ENCODE results near the gene WDR48.

Gene WDR48

DNA sequence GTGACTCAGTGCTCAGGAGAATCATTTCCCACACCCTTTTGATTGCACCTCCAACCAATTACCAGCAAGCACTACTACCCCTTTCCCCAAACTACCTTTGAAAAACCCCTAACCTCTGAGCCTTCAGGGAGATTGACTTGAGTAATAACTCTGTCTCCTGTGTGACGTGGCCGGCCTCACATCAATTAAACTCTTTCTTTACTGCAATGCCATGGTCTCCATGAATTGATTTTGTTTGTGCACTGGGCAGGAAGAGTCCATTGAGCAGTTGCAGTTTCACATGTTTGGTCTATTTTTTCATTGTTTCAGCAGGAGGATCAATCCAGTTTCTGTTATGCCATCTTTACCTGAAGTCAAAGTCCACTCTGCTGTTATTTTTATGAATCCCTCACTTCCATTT is 32.5 kb upstream of the WDR48 start:
- TF ChIP-seq, protein P1, sequence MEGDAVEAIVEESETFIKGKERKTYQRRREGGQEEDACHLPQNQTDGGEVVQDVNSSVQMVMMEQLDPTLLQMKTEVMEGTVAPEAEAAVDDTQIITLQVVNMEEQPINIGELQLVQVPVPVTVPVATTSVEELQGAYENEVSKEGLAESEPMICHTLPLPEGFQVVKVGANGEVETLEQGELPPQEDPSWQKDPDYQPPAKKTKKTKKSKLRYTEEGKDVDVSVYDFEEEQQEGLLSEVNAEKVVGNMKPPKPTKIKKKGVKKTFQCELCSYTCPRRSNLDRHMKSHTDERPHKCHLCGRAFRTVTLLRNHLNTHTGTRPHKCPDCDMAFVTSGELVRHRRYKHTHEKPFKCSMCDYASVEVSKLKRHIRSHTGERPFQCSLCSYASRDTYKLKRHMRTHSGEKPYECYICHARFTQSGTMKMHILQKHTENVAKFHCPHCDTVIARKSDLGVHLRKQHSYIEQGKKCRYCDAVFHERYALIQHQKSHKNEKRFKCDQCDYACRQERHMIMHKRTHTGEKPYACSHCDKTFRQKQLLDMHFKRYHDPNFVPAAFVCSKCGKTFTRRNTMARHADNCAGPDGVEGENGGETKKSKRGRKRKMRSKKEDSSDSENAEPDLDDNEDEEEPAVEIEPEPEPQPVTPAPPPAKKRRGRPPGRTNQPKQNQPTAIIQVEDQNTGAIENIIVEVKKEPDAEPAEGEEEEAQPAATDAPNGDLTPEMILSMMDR (IDR thresholded peaks at IDR 0.05; ENCODE audit: low read depth, low read length) = no peak
- DNase-seq (ENCODE audit: low read depth, low spot score) = no peak
- no peak overlapping the region for H3K4me3 ChIP-seq (ENCODE audit: low read depth, low read length)
- in situ Hi-C loops (cut with HindIII; ENCODE audit: low sequenced_read_pairs) = no loop called here

GRCh38 chr3:39021029-39021428 is 30.8 kb upstream of the WDR48 start:
- in situ Hi-C loops (cut with HindIII; ENCODE audit: low sequenced_read_pairs) = no loop called here
- TF ChIP-seq, protein P1 (IDR thresholded peaks at IDR 0.05; ENCODE audit: low read depth, low read length) = no peak
- no peak overlapping the region for H3K4me3 ChIP-seq (ENCODE audit: low read depth, low read length)

DNA sequence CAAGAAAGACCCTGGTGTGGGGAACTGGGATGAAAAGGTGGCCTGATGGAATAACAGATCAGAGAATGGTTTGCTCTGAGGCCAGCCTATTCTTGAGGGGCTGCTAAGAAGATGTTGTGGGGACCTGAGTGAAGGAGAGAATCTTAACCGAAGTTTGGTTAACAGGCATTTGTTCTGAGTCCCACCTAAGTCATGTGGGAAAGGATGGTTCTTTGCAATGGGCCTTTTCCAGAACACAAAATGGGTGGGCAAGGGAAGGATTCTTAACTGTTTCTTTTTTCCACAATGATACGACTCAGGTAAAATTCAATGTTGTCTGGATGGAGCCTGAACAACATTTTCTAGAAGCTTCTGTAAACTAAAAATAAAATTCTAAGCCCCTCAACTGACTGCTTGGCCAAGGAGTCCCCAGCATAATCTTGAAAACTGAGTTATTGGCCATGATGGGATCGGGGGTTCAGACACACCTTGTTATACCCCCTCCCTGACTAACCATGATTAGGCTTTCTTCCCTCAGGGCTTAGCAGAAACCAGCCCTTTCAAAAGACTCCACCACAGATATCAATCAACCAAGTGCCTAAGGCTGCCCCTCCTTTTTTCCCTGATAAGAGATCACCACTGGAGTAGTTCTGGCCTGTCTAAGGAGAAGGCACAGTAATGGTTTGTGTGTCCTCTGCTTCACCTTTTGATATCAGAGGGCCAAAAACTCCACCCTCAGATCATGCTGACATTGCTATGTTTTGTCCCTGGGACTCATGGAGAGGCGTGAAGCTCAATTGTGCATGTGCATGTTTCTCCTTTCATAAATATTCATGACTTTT is 30.1 kb upstream of the WDR48 start:
- no peak overlapping the region for H3K4me3 ChIP-seq (ENCODE audit: low read depth, low read length)
- in situ Hi-C loops (cut with HindIII; ENCODE audit: low sequenced_read_pairs) = no loop called here
- no peak for DNase-seq (ENCODE audit: low read depth, low spot score)
- TF ChIP-seq, protein P1 (IDR thresholded peaks at IDR 0.05; ENCODE audit: low read depth, low read length) = no peak

More at GRCh38 chr3:39021029-39021428, 30.8 kb upstream of the WDR48 start:
- DNase-seq (ENCODE audit: low read depth, low spot score) = no peak

GRCh38 chr3:39022286-39022630 is 29.6 kb upstream of the WDR48 start:
- DNase-seq (ENCODE audit: low read depth, low spot score) = no peak
- TF ChIP-seq, protein P1 (IDR thresholded peaks at IDR 0.05; ENCODE audit: low read depth, low read length) = no peak
- H3K4me3 ChIP-seq (ENCODE audit: low read depth, low read length) = no peak overlapping the region
- in situ Hi-C loops (cut with HindIII; ENCODE audit: low sequenced_read_pairs) = no loop called here

DNA sequence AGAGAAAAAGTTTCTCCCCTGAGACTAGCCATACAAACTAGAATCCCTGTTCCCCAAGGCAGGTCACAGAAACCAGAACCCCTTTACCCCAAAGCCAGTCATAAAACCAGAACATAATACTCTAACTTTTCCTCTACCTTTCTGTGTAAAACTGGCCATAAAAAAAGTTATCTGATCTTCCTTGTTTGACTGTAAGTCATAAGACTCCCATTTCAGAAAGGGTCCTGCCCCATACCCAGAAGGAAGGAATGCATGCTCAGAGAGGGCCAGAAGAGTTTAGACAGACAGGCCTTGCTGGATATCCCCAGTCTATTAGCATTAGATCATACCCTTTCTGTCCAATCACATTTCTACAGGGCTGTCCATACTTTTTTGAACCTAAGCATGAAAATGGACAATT is 27.3 kb upstream of the WDR48 start:
- TF ChIP-seq, protein P1 (IDR thresholded peaks at IDR 0.05; ENCODE audit: low read depth, low read length) = no peak
- no peak overlapping the region for H3K4me3 ChIP-seq (ENCODE audit: low read depth, low read length)
- no peak for DNase-seq (ENCODE audit: low read depth, low spot score)
- in situ Hi-C loops (cut with HindIII; ENCODE audit: low sequenced_read_pairs) = no loop called here

DNA sequence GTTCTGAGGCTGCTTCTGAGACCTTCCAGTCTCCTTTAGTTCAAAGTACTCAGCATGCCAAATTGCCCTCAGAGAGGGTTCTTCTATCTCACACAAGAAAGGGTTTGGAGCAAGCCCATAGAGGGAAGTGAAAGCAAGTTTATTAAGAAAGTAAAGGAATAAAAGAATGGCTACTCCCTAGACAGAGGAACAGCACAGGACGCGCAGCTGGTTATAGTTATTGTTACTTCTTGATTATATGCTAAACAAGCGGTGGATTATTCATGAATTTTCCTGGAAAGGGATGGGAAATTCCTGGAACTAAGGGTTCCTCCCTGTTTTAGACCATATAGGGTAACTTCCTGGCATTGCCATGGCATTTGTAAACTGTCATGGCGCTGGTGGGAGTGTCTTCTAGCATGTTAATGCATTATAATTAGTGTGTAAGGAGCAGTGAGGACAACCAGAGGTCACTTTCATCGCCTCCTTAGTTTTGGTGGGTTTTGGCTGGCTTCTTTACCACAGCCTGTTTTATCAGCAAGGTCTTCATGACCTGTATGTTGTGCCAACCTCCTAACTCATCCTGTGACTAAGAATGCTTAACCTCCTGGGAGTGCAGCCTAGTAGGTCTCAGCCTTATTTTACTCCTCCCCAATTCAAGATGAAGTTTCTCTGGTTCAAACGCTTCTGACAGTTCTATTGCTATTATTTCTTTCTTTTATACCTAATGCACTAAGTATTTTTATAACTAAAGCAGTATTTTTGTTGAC is 26.4 kb upstream of the WDR48 start:
- TF ChIP-seq, protein P1 (IDR thresholded peaks at IDR 0.05; ENCODE audit: low read depth, low read length) = no peak
- DNase-seq (ENCODE audit: low read depth, low spot score) = no peak
- in situ Hi-C loops (cut with HindIII; ENCODE audit: low sequenced_read_pairs) = no loop called here
- no peak overlapping the region for H3K4me3 ChIP-seq (ENCODE audit: low read depth, low read length)
